SK-N-SH (cell line): Measurements from ENCODE around the gene RRP15. TPM values are rescaled to one million over a fixed set of nuclear protein-coding genes. Genes with fewer than 3 reads are reported as not detected.

Experiments
- CTCF ChIA-PET: fragments of 300-600, 350-600 bp; formaldehyde crosslinking; extraction: SDS; loops from one replicate; lab custom pipeline; 2021; lab: Yijun Ruan, JAX
- POLR2A ChIA-PET: fragments of 350-600 bp; sonication (Branson Sonifier 250); formaldehyde crosslinking; extraction: SDS; loops from one replicate; lab custom pipeline; 2020; ENCODE audit warnings: antibody characterized with exemption, inconsistent platforms; lab: Yijun Ruan, JAX
- DNase-seq: peaks from one replicate; pipeline ENCODE4 v3.0.0; 2012
- H2AFZ ChIP-seq: fragments of 200-600 bp; sonication (generic); 2 replicates; pipeline ENCODE4 v1.8.1; 2016; ENCODE audit warnings: antibody characterized with exemption, mild to moderate bottlenecking, low read depth
- H3F3A ChIP-seq: fragments of 200-600 bp; sonication (generic); replicated peaks from 2 replicates; pipeline ENCODE3; 2016; ENCODE audit warnings: antibody characterized with exemption, mild to moderate bottlenecking; ENCODE audit not compliant: insufficient read depth
- H3K27ac ChIP-seq, 2 experiments: fragments of 200-500 bp in 1 of 2; fragments of 200-600 bp in 1 of 2; sonication (Bioruptor generic) in 1 of 2; sonication (generic), shearing (Covaris generic) in 1 of 2; 2 replicates each; pipeline versions ENCODE4 v1.5.1 to v1.6.1; 2014 to 2016; ENCODE audit warnings: low read depth in 2 of 2, inconsistent platforms in 1 of 2, low read length in 1 of 2, mild to moderate bottlenecking in 1 of 2, mixed read lengths in 1 of 2
- H3K27me3 ChIP-seq: fragments of 200-600 bp; sonication (generic), shearing (Covaris generic); 2 replicates; pipeline ENCODE4 v1.6.1; 2016; ENCODE audit warnings: mixed run types; ENCODE audit not compliant: insufficient read depth
- H3K36me3 ChIP-seq, 2 experiments: fragments of 200-500 bp in 1 of 2; fragments of 200-600 bp in 1 of 2; sonication (Bioruptor generic) in 1 of 2; sonication (generic) in 1 of 2; replicated peaks in 1 of 2; 2 replicates each; pipeline versions ENCODE3 to v1.5.1; 2014 to 2016; ENCODE audit warnings: low read length in 1 of 2, mild to moderate bottlenecking in 1 of 2; ENCODE audit not compliant: insufficient read depth in 2 of 2, control insufficient read depth in 1 of 2
- H3K4me1 ChIP-seq, 2 experiments: fragments of 200-500 bp in 1 of 2; fragments of 200-600 bp in 1 of 2; sonication (Bioruptor generic) in 1 of 2; sonication (generic), shearing (Covaris generic) in 1 of 2; 2 replicates each; pipeline versions ENCODE4 v1.5.1 to v1.6.1; 2014 to 2016; ENCODE audit warnings: low read depth in 1 of 2, low read length in 1 of 2, mixed run types in 1 of 2; ENCODE audit not compliant: insufficient read depth in 2 of 2, control insufficient read depth in 1 of 2
- H3K4me2 ChIP-seq: fragments of 200-600 bp; sonication (generic), shearing (Covaris generic); 2 replicates; pipeline ENCODE4 v1.6.1; 2017; ENCODE audit warnings: mixed run types
- H3K4me3 ChIP-seq, 2 experiments: fragments of 200-500 bp in 1 of 2; fragments of 200-600 bp in 1 of 2; sonication (Bioruptor generic) in 1 of 2; sonication (generic), shearing (Covaris generic) in 1 of 2; 2 replicates each; pipeline versions ENCODE4 v1.5.1 to v1.8.1; 2014 to 2016; ENCODE audit warnings: low read depth in 2 of 2, inconsistent platforms in 1 of 2, low read length in 1 of 2, mild to moderate bottlenecking in 1 of 2, mixed read lengths in 1 of 2, moderate library complexity in 1 of 2
- H3K79me2 ChIP-seq: fragments of 200-600 bp; sonication (generic); 2 replicates; pipeline ENCODE4 v1.8.1; 2017; ENCODE audit warnings: mild to moderate bottlenecking; ENCODE audit not compliant: insufficient read depth
- H3K9ac ChIP-seq: fragments of 200-600 bp; sonication (generic); 2 replicates; pipeline ENCODE4 v1.6.1; 2017; ENCODE audit warnings: mixed run types
- H3K9me2 ChIP-seq: fragments of 200-600 bp; sonication (generic); 2 replicates; pipeline ENCODE4 v1.6.1; 2017; ENCODE audit warnings: mixed run types
- H3K9me3 ChIP-seq: fragments of 200-600 bp; sonication (generic); 2 replicates; pipeline ENCODE4 v1.6.1; 2017; ENCODE audit warnings: mixed run types, mild to moderate bottlenecking, moderate library complexity
- H4K20me1 ChIP-seq: fragments of 200-600 bp; sonication (generic); 2 replicates; pipeline ENCODE4 v1.6.1; 2017; ENCODE audit warnings: mild to moderate bottlenecking, mixed run types; ENCODE audit not compliant: insufficient read depth
- EP300 ChIP-seq, 2 experiments: IDR thresholded peaks; 2 replicates each; pipeline versions ENCODE4 v1.4.0 to v1.6.1; 2012; ENCODE audit warnings: borderline replicate concordance in 1 of 2, low read depth in 1 of 2, low read length in 1 of 2
- EZH2phosphoT487 ChIP-seq: fragments of 200-600 bp; sonication (generic); IDR thresholded peaks from 2 replicates; pipeline ENCODE4 v1.6.1; 2017; ENCODE audit warnings: low read depth, mixed run types, mild to moderate bottlenecking, antibody characterized with exemption, moderate library complexity, borderline replicate concordance
- FOSL2 ChIP-seq: IDR thresholded peaks from 2 replicates; pipeline ENCODE4 v1.4.0; 2012; ENCODE audit warnings: low read depth, mild to moderate bottlenecking, moderate library complexity, borderline replicate concordance
- FOXJ3 ChIP-seq: sonication (generic); formaldehyde crosslinking; IDR thresholded peaks from 2 replicates; pipeline ENCODE4 v1.5.1; 2020; ENCODE audit warnings: mild to moderate bottlenecking, missing genetic modification reagents
- FOXM1 ChIP-seq: IDR thresholded peaks from 2 replicates; pipeline ENCODE4 v1.4.0; 2012; ENCODE audit warnings: low read depth, mild to moderate bottlenecking
- GABPA ChIP-seq: IDR thresholded peaks from 2 replicates; pipeline ENCODE4 v1.4.0; 2012; ENCODE audit warnings: low read depth, mild to moderate bottlenecking
- GATA2 ChIP-seq: sonication (generic); formaldehyde crosslinking; IDR thresholded peaks from 2 replicates; pipeline ENCODE4 v1.5.0; 2020; ENCODE audit warnings: mild to moderate bottlenecking, missing genetic modification reagents
- JUND ChIP-seq: IDR thresholded peaks from 2 replicates; pipeline ENCODE4 v1.4.0; 2012
- MEF2A ChIP-seq: IDR thresholded peaks from 2 replicates; pipeline ENCODE4 v1.4.0; 2012; ENCODE audit warnings: low read depth, borderline replicate concordance
- MXI1 ChIP-seq: IDR thresholded peaks from 2 replicates; pipeline ENCODE4 v1.6.1; 2012; ENCODE audit warnings: mild to moderate bottlenecking, low read depth, low read length, improper control_type of control experiment
- NRF1 ChIP-seq: IDR thresholded peaks from 2 replicates; pipeline ENCODE4 v1.6.1; 2012; ENCODE audit warnings: low read depth, mild to moderate bottlenecking, low read length
- PBX3 ChIP-seq: IDR thresholded peaks from 2 replicates; pipeline ENCODE4; 2012
- POLR2AphosphoS5 ChIP-seq: IDR thresholded peaks from 2 replicates; pipeline ENCODE4 v1.6.1; 2012; ENCODE audit warnings: low read depth, low read length
- RAD21 ChIP-seq: IDR thresholded peaks from 2 replicates; pipeline ENCODE4 v1.6.1; 2012; ENCODE audit warnings: mild to moderate bottlenecking, low read length
- RFX5 ChIP-seq: IDR thresholded peaks from 2 replicates; pipeline ENCODE4 v1.6.1; 2012; ENCODE audit warnings: mild to moderate bottlenecking, improper control_type of control experiment, low read length
- SMC3 ChIP-seq: IDR thresholded peaks from 2 replicates; pipeline ENCODE4 v1.6.1; 2012; ENCODE audit warnings: low read depth, low read length, improper control_type of control experiment
- TAF1 ChIP-seq: IDR thresholded peaks from 2 replicates; pipeline ENCODE4 v1.6.1; 2012; ENCODE audit warnings: low read depth, mild to moderate bottlenecking, low read length, moderate library complexity, borderline replicate concordance
- TEAD4 ChIP-seq: IDR thresholded peaks from 2 replicates; pipeline ENCODE4 v1.4.0; 2012; ENCODE audit warnings: mild to moderate bottlenecking, borderline replicate concordance; ENCODE audit not compliant: insufficient read depth
- USF2 ChIP-seq: fragments of 150-350 bp; IDR thresholded peaks from 2 replicates; pipeline ENCODE4 v1.6.1; 2017; ENCODE audit warnings: antibody characterized with exemption, low read length, low read depth, borderline replicate concordance
- WGBS: methylation state at CpG from one replicate; pipeline ENCODE4 v1.1.6; 2017; ENCODE audit warnings: low lambda C conversion rate; 5-methylcytosine and 5-hydroxymethylcytosine counted together
- polyA plus RNA-seq, 3 experiments: library from polyadenylated mRNA; depleted of rRNA; stranded (reverse); fragments of >200 nt; gene quantifications; 2 replicates each; pipeline ENCODE4 v1.2.3, GENCODE V29; 2012
- TF ChIP-seq, protein P1 (sequence below): fragments of 200-600 bp; sonication (generic); IDR thresholded peaks from 2 replicates; pipeline ENCODE4 v1.6.1; 2017; ENCODE audit warnings: antibody characterized with exemption, mild to moderate bottlenecking, moderate library complexity
- TF ChIP-seq, protein P2 (sequence below): fragments of 150-350 bp; IDR thresholded peaks from 2 replicates; pipeline ENCODE4 v1.6.1; 2016; ENCODE audit warnings: mild to moderate bottlenecking, low read depth, low read length
- TF ChIP-seq, protein P3 (sequence below): IDR thresholded peaks from 2 replicates; pipeline ENCODE4 v1.6.1; 2012; ENCODE audit warnings: mild to moderate bottlenecking, low read depth, low read length, moderate library complexity
- TF ChIP-seq, protein P4 (sequence below): IDR thresholded peaks from 2 replicates; pipeline ENCODE4 v1.4.0; 2012; ENCODE audit warnings: low read depth

The RRP15 gene
- polyA plus RNA-seq, 1 of the 3 experiments (the other 2 are of a cell fraction) = 2.1 TPM

GRCh38 chr1:218361298-218362065 is 76.4 kb downstream of the RRP15 start:
- Histone ChIP-seq H3K9me3 (no peaks in the 10 kb centered on the region), H3K9me2 (no peaks in the 10 kb centered on the region), H3F3A (no peaks in the 10 kb centered on the region), H3K4me2 (no peak overlapping the region), H3K27ac (peak overlapping the region; percentile 51 to 60), H3K36me3 (no peaks in the 10 kb centered on the region), H3K79me2 (peaks cover 2% of the 10 kb centered on the region; the same call in 1 of the 2 replicates), H4K20me1 (no peaks in the 10 kb centered on the region), H3K27me3 (no peaks in the 10 kb centered on the region), H3K9ac (peak overlapping the region; percentile 8; the same call in 1 of the 2 replicates), H2AFZ (no peak overlapping the region; the same call in 1 of the 2 replicates), H3K4me1 (peaks cover 2 to 4% of the 10 kb centered on the region in 2 experiments; a peak in 3 of 4 replicates), H3K4me3 (no peak overlapping the region; a peak in 1 of 4 replicates)
- ChIA-PET POLR2A (no interaction called here), CTCF (interaction anchor here (0.7 to 1.0 kb wide), 3 partner anchors 18 to 705 kb away, joined by 3 to 4 read pairs (median 3); no protein-coding TSS in a partner anchor)
- DNase-seq = peak; percentile 46
- 89% methylated on average over 7 of the region's 7 CpGs for WGBS
- TF ChIP-seq EP300 (IDR thresholded peaks at IDR 0.05; ENCODE audit: borderline replicate concordance in 1 of 2, low read depth in 1 of 2, low read length in 1 of 2) (no peak), PBX3 (no peak), GATA2 (no peak), TAF1 (no peak), NRF1 (no peak), EZH2phosphoT487 (no peak), RFX5 (no peak), FOXJ3 (CRISPR knock-in tag) (no peak), FOXM1 (no peak), FOSL2 (no peak), MXI1 (no peak), TEAD4 (no peak), MEF2A (no peak), POLR2AphosphoS5 (no peak), USF2 (no peak), GABPA (no peak), RAD21 (peak; percentile 92), SMC3 (peak; percentile 80), JUND (no peak)
- TF ChIP-seq, protein P1, sequence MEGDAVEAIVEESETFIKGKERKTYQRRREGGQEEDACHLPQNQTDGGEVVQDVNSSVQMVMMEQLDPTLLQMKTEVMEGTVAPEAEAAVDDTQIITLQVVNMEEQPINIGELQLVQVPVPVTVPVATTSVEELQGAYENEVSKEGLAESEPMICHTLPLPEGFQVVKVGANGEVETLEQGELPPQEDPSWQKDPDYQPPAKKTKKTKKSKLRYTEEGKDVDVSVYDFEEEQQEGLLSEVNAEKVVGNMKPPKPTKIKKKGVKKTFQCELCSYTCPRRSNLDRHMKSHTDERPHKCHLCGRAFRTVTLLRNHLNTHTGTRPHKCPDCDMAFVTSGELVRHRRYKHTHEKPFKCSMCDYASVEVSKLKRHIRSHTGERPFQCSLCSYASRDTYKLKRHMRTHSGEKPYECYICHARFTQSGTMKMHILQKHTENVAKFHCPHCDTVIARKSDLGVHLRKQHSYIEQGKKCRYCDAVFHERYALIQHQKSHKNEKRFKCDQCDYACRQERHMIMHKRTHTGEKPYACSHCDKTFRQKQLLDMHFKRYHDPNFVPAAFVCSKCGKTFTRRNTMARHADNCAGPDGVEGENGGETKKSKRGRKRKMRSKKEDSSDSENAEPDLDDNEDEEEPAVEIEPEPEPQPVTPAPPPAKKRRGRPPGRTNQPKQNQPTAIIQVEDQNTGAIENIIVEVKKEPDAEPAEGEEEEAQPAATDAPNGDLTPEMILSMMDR = peak; percentile 92
- TF ChIP-seq, protein P2, sequence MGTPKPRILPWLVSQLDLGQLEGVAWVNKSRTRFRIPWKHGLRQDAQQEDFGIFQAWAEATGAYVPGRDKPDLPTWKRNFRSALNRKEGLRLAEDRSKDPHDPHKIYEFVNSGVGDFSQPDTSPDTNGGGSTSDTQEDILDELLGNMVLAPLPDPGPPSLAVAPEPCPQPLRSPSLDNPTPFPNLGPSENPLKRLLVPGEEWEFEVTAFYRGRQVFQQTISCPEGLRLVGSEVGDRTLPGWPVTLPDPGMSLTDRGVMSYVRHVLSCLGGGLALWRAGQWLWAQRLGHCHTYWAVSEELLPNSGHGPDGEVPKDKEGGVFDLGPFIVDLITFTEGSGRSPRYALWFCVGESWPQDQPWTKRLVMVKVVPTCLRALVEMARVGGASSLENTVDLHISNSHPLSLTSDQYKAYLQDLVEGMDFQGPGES = no peak
- TF ChIP-seq, protein P3, sequence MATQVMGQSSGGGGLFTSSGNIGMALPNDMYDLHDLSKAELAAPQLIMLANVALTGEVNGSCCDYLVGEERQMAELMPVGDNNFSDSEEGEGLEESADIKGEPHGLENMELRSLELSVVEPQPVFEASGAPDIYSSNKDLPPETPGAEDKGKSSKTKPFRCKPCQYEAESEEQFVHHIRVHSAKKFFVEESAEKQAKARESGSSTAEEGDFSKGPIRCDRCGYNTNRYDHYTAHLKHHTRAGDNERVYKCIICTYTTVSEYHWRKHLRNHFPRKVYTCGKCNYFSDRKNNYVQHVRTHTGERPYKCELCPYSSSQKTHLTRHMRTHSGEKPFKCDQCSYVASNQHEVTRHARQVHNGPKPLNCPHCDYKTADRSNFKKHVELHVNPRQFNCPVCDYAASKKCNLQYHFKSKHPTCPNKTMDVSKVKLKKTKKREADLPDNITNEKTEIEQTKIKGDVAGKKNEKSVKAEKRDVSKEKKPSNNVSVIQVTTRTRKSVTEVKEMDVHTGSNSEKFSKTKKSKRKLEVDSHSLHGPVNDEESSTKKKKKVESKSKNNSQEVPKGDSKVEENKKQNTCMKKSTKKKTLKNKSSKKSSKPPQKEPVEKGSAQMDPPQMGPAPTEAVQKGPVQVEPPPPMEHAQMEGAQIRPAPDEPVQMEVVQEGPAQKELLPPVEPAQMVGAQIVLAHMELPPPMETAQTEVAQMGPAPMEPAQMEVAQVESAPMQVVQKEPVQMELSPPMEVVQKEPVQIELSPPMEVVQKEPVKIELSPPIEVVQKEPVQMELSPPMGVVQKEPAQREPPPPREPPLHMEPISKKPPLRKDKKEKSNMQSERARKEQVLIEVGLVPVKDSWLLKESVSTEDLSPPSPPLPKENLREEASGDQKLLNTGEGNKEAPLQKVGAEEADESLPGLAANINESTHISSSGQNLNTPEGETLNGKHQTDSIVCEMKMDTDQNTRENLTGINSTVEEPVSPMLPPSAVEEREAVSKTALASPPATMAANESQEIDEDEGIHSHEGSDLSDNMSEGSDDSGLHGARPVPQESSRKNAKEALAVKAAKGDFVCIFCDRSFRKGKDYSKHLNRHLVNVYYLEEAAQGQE = no peak
- TF ChIP-seq, protein P4, sequence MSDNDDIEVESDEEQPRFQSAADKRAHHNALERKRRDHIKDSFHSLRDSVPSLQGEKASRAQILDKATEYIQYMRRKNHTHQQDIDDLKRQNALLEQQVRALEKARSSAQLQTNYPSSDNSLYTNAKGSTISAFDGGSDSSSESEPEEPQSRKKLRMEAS = no peak
